CD1c-positive myeloid dendritic cell (primary cell): ENCODE data around the gene TSPAN14.
"Not testable (repeated sequence)": the region's sequence is repeated elsewhere in the genome, so short reads cannot be mapped to it uniquely, and the experiment has no call there.

ENCODE experiments used
- DNase-seq: peaks from one replicate; pipeline ENCODE4 v3.0.0-alpha.2; 2016; ENCODE audit errors: extremely low spot score

The TSPAN14 gene

DNA sequence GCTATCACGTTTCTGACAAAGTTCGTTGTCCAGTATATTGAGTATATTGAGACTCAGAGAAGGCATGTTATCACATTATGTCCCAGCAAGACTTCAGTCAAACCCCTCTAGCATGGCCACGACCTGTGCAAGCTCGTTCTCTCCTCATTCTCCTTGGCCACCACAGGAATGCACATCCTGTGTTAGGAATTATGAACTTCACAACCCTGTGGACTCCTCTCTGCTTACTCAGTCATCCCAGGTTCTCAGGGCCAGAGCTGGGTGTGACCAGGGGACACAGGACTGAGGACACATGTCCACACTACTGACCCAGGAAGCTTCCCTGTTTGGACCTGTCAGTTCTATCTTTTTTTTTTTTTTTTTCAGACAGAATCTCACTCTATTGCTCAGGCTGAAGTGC, 87.9 kb downstream of the TSPAN14 start:
- DNase-seq: no peak

DNA sequence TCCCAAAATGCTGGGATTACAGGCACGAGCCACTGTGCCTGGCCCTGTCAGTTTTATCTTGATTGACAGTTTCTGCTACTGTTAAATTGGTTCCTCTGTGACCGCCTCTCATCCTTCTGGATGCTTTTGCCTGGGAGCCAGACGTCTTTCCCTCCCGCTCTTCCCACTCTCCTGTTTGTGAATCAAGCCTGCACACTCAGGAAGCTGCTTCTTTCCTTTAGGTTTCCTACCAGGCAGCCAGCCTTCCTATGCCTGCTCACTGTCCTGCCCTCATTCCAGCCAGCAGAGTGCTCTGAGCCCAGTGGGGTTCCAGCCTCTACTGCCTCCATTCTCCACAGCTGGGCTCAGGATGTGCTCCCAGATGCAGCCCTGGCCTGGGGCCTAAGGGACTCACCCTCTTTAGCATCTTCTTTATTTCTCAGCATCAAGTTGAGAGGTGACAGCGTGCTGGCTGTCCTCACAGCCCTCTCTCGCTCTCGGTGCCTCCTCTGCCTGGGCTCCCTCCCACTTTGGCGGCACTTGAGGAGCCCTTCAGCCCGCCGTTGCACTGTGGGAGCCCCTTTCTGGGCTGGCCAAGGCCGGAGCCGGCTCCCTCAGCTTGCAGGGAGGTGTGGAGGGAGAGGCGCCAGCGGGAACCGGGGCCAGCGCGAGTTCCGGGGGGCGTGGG, 88.7 kb downstream of the TSPAN14 start:
- no peak for DNase-seq

DNA sequence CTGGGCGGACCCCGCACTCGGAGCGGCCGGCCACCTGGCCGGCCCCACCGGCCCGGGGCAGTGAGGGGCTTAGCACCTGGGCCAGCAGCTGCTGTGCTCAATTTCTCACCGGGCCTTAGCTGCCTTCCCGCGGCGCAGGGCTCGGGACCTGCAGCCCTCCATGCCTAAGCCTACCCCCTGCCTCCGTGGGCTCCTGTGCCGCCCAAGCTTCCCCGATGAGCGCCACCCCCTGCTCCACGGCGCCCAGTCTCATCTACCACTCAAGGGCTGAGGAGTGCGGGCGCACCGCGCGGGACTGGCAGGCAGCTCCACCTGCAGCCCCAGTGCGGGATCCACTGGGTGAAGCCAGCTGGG, 89.2 kb downstream of the TSPAN14 start:
- DNase-seq: not testable (repeated sequence)

DNA sequence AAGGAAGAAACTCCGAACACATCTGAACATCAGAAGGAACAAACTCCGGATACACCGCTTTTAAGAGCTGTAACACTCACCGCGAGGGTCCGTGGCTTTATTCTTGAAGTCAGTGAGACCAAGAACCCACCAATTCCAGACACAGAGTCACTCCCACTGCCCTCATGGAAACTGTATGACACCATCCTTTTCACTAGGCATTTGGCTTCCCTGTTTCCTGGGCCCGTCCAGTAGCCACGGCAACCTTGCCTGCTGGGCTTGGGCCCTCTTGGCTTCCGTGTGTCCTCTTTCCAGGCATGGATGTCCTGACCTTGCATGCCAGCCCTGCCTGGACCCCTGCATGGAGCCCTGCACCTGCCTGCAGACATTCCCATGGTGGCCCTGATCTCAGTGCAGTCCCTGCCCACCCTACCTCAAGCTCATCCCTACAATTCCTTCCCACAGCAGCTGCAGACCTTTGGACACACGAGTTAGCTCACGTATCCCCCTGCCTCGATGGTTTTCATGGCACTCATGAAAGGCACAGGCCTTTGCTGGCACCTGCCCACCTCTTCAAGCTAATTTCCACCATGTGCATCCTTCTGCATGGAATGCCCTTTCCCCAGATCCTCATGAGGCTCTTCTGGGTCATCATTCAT, 90.3 kb downstream of the TSPAN14 start:
- DNase-seq: no peak

DNA sequence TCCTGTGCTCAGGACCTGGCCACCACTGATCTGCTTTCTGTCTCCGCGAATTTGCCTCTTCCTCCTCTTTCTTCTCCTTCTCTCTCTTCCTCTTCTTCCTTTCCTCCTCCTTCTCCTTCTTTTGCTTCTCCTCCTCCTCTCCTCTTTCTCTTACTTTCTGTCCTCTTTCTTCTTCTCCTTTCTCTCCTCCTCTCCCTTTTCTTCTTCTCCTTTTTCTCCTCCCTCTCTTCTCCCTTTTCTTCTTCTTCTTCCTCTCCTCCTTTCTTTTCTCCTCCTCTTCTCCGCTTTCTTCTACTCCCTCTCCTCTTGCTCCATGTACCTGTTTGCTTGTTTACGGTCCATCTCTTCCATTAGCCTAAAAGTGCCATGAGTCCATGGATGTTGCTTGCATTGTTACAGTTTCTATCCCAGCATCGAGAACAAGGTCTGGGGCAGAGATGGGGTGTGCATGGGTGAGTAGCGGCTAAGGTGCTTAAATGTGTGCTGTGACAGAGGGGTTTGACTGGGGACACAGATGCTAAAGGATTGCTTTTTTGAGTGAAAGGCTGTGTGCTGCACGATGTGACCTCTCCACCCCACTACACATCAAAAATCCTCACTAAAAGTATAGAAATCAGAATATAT, 91.3 kb downstream of the TSPAN14 start:
- DNase-seq: no peak

DNA sequence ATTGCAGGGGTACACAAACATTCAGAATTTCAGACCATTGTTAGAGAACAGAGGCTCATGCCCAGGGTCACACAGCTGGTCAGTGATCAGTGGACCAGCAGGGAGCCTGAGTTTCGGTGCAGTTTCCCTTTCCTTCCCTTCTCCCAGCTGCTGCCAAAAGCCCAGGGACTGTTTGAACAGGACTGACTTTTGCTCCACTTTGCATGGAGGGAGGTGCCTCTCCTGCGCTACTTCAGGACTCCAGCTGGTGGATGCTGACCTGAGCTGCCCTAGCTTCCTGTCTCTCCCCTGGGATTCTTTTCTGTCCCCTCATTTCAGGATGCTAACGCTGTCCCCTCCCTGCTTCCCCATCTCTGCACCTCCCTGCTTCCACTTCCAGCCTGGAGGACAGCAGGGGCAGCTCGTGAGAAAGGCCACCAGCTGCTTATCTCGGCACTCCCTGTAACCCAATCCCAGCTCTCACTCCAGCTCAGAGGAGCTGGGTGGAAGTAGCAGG, 98.1 kb downstream of the TSPAN14 start:
- no peak for DNase-seq

DNA sequence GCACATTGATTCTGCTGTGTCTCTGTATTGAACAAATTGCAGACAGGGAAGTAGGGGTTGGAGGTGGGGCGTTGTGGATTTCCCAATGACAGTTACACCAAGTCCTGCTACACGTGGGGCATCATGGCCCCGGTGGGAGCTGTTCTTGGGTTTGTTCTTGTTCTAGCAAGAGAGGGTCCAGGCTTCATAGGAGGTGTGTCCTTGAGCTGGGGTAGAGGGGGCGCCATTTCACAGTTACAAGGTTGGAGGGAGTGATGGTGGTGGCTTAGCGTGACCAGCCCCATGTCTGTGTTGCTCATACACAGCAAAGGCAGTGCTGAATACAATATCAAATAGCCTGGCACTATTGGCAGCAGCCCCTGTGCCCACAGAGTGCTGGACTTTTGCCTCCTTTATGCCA, 99.3 kb downstream of the TSPAN14 start:
- no peak for DNase-seq

DNA sequence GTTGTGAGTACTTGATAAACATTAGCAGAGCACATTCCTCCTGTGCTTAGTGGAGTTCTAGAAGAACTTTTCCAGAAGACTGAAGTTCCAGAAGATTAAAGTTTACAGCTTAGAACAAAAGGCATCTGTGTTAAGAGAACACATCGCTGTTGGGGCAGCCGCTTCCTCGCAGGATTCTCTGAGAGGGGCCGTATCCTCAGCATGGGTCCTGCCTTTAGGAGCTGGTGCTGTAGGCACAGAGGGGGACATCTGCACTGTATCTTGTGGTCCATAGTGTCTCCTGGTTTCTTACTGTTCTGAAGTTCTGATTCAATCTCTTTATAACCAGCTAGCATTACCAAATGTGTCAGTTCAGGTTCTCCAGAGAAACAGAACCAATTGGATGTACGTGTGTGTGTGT, 99.9 kb downstream of the TSPAN14 start:
- no peak for DNase-seq

DNA sequence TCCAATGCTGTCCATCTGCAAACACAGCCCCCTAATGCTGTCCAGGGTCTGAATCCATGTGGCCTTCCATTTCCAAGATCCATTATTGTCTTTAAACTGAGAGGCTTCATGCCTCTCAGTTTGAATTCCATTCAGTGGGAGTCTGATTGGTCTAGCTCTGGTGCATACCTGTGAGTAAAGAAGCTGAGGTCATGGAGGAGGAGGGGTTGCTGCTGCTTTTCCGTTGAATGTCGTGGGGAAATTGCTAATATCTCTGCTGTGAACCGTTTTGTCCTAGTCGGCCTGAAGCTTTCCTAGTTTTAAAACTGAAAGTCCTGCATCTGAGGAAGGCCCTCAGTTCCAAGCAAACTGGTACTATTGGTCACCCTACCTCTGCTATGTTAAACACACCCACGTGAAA, 101.3 kb downstream of the TSPAN14 start:
- no peak for DNase-seq

DNA sequence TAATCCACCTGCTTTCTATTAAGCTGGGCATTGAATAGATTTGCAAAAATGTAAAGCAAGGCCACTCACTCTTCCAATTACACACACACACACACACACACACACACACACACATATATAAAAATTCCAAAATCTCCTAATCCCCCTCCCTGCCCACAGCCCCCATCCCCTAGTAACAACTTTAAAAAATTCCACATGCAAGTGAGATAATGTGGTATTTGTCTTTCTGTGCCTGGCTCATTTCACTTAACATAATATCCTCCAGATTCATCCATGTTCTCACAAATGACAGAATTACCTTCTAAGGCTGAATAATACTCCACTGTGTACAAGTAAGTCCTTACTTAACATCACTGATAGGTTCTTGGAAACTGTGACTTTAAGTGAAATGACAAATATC, 107.8 kb downstream of the TSPAN14 start:
- DNase-seq: no peak

DNA sequence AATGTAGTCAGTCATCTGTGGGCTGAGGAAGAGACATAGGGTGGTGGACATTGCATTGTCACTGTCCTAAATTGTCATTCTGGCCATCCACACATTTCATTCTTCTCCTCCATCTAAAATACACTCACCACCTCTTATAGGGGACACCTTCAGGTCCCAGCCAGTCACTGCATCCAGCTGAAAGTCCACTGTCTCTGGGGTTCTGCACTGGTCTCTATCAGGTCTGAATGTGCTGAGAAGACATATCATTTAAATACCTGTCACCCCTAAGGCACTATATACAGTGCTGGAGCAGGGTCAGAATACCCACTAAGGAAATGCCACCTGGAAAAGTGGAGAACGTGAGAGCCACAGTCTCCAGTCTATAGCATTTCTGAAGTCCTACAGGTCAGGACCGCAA, 113.2 kb downstream of the TSPAN14 start:
- no peak for DNase-seq

DNA sequence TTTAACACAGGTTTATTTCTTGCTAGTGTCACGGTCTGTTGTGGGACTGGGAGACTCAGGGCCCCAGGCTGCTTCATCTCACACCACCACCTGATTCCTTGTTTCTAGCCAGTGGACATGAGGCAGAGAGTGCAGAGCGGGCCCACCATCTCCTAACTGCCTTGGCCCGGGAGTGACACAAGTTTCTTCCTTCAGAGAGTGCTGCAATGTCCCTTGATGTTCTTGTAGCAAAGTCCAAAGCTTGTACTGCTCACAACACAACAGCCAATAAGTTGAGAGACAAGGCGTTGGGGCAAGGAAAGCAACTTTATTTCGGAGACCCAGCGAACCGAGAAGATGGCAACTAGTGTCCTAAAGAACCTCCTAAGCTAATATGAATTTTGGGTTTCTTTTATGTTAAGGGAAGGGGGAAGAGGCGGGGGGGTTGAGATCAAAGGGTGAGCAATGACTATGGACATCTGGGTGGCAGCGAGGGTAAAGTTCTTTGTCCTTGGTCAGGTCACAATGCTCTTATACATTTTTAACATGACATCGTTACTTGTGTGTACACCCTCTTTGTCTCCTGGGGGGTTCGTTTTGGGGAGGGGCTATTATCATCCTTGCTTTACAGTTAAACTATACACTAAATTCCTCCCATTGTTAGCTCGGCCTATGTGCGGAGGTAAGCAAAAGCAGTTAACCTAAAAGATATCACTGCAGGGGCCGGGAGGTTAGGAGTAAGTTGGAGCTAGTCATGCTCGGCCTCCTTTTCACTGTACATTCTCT, 115.2 kb downstream of the TSPAN14 start:
- no peak for DNase-seq

DNA sequence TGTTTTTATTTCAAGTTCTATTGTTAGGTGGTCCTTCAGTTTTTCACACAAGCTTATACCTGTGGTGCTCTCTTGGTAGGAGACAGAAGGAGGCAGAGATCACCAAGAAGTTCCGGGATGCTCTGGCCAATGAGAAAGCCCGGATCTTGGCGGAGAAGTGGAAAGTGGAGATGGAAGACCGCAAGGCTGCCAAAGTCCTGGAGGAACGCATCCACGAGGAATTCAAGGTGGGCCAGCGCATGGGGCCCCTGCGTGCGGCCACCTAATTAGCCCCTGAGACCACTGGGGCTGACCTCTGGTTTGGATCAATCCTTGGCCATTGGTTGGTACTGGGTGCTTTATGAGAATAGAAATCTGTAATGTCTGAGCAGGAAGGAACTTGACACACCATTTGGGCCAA, 117.2 kb downstream of the TSPAN14 start:
- no peak for DNase-seq

DNA sequence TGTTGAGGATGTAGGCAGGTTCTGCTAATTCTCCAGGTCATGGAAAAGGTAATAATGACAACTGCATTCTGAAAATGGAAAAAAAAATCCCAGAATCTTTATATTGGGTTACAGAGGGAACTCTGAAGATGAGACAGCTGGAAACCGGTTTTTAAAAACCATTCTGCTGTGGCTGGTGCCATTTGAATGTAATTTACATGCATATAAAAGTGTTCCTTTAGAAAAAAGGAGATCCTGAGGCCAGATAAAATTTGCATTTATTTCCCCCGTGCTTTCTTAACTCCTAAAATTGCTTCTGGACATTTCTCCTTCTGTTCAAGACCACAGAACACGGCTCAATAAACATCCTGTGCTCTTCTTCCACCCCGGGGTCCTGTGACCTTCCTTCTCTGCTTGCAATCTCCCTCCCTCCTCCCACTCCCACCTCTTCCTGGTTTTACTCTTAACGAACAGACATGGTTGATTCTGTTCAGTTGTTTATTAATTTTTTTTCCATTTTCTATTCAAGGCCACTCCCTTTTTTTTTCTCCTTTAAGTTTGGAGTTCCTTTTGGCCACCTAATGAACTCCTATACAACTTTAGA, 125.2 kb downstream of the TSPAN14 start:
- peak; percentile 12 for DNase-seq

DNA sequence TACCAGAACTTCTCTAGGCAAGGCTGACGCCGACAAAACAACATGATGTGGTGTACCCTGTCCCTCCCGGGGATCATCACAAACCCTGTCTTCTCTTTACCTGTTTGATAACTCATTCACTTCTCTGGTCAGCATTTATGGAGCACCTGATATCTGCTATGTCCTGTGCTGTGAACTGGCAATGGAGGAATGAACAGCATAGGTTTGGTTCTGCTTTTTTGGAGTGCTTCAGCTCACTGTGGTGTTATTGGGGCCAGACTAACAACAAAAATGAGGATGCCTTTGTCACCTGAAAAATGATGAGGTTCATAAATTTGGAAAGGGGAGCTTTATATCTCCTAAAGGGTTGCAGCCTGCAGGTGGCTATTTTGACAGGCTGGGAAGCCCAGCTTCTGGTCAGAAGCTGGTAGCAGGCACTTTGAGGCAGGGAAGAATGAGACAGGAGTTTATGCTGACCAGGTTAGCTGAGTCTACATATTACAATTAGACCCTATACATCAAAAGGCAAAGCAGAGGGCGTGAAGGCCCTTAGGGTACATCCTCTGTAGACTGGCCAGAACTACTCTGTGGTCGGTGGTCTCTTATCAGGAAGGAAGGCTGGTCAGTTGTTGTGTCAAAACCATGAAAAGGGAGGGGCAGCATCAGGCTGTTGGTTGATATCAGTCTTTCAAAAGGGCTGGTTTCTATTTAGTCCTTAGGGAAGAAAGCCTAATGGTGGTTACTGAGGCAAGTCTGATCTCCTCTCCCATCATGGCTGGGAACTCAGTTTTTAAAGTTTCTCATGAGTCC, 125.9 kb downstream of the TSPAN14 start:
- no peak for DNase-seq

DNA sequence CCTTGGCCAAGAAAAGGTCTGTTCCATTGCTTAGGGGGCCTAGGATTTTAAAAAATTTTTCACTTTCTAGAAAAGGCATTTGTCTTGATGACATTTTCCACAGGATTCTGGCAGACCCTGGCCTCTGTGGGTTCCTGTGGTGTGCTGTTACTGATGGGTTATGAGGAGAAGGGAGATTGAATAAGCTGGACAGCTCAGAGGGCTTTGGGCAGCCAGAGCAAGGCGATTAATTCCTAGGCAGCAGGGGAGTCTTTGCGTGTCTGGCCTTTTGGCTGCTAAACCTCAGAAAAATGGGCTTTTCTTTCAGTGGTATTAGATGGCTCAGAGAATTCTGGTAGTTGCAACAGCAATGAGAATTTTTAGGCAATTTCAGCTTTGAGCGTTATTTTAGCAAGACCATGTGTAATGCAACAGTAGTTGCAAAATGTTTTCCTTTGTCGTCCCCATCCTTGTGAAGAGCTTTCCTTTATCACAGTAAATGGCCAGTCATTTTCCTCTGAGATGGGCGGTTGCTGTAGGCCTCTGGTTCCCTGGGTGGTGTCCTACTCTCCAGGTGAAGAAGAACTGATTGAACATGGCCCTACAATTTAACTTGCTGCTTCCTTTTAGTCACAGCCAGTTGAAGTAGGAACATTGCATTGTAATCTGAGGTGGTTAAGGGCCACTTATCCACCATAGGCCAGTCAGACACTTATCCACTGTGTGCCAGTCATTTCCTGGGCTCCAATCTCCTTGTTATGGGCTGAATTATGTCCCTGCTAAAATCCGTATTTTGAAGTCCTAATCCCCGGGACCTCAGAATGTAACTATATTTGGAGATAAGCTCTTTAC, 126.7 kb downstream of the TSPAN14 start:
- DNase-seq: no peak

DNA sequence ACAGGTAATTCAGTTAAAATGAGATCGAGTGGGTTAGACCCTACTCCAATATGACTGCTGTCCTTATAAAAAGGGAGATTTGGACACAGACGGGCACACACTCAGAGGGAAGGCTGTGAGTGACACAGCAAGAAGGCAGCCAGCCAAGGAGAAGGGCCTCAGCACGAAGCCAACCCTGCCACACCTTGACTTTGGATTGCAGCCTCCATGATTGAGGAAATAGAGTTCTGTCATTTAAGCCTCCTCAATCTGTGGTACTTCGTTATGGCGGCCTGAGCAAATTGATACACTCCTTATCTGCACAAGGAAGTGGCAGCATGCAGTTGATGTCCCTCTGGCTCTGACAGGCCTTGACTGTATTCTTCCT, 127.3 kb downstream of the TSPAN14 start:
- no peak for DNase-seq

DNA sequence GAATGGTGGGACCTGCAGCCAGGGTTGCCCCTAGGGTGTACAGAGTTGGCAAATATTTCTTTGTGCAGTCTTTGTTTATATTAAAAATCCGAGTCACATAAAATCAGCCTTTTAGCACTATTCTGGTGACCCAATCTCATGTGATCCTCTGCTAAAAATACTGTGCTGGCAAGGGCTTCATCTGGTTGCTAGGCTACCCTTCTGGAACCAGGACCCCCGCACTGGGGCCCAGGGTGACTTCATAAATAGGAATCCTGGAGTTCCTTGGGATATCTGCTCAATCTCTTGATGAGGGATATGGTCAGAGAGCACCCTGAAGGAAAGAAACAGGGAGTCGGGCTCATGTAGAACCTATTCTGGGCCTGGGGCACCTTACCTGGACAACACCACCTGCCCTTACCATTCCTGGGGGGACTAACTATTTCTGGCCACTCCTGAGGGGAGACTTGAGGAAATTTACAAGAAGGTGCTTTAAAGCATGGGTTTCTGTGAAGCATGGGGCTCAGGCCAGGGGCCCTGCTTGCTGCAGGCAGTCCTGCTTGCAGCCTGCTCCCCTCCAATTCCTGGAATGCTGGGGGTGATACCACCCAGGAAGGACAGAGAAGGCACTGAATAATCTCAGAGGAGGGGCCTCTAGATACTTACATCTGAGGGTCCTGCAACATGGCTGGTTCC, 128.3 kb downstream of the TSPAN14 start:
- DNase-seq: no peak
